HCT116 (cell line): ENCODE measurements around the gene CDHR3. TPM values are rescaled to one million over a fixed set of nuclear protein-coding genes. Genes with fewer than 3 reads are reported as not detected.

Experiments
- ATAC-seq: fragments of 200-7000 bp; cut with Tn5 transposase; 2 replicates; pipeline ENCODE4 v1.9.1; 2020; ENCODE audit warnings: mild to moderate bottlenecking, moderate library complexity
- BruUV-seq: library from RNA; stranded (reverse); fragments of 400-500 nt; replicated peaks from 2 replicates; lab custom pipeline; 2021; lab: Mats Ljungman, UMichigan
- CTCF ChIA-PET: fragments of 300-600 bp; sonication (Branson Sonifier 250); formaldehyde crosslinking; loops from one replicate; lab custom pipeline; 2021; ENCODE audit warnings: antibody characterized with exemption; lab: Charles Lee
- POLR2A ChIA-PET: fragments of 300-600, 350-600 bp; sonication (Branson Sonifier 250); formaldehyde crosslinking; loops from one replicate; lab custom pipeline; 2021; ENCODE audit warnings: antibody characterized with exemption; lab: Charles Lee
- RAD21 ChIA-PET, 2 experiments: fragments of 300-600 bp; sonication (Branson Sonifier 250); formaldehyde crosslinking; loops; one replicate each; lab custom pipeline; 2023; ENCODE audit warnings: low total read pairs in 2 of 2; ENCODE audit not compliant: uncharacterized antibody in 2 of 2, unreplicated experiment in 2 of 2, low non-redundant PET in 1 of 2; lab: Charles Lee
- DNase-seq: peaks from one replicate; pipeline ENCODE4 v3.0.0-alpha.2; 2010; ENCODE audit warnings: low read depth, low spot score
- H2AFZ ChIP-seq: fragments of 200-600 bp; shearing (Covaris generic), sonication (generic); 2 replicates; pipeline ENCODE4 v1.6.1; 2017; ENCODE audit warnings: low read depth, mixed run types, mixed read lengths, antibody characterized with exemption, low read length; ENCODE audit not compliant: poor library complexity, severe bottlenecking
- H3K27ac ChIP-seq: 2 replicates; pipeline ENCODE4 v1.5.1; 2012; ENCODE audit warnings: low read depth, low read length
- H3K27me3 ChIP-seq: fragments of 200-600 bp; sonication (generic); 2 replicates; pipeline ENCODE4 v1.6.1; 2016; ENCODE audit warnings: mixed run types, low read length, mixed read lengths; ENCODE audit not compliant: insufficient read depth
- H3K36me3 ChIP-seq, 2 experiments: fragments of 200-500 bp in 1 of 2; fragments of 200-600 bp in 1 of 2; sonication (Bioruptor generic) in 1 of 2; sonication (generic) in 1 of 2; 2 replicates each; pipeline versions ENCODE4 v1.5.1 to v1.6.1; 2014 to 2016; ENCODE audit warnings: low read length in 2 of 2, inconsistent platforms in 1 of 2, mixed read lengths in 1 of 2, mixed run types in 1 of 2; ENCODE audit not compliant: insufficient read depth in 2 of 2, control insufficient read depth in 1 of 2
- H3K4me1 ChIP-seq, 2 experiments: fragments of 200-600 bp in 1 of 2; sonication (generic) in 1 of 2; 2 replicates each; pipeline versions ENCODE4 v1.5.1 to v1.6.1; 2012 to 2017; ENCODE audit warnings: low read length in 2 of 2, inconsistent platforms in 1 of 2, mild to moderate bottlenecking in 1 of 2, mixed read lengths in 1 of 2, mixed run types in 1 of 2, moderate library complexity in 1 of 2; ENCODE audit not compliant: insufficient read depth in 2 of 2, control insufficient read depth in 1 of 2
- H3K4me2 ChIP-seq: fragments of 200-600 bp; sonication (generic); 2 replicates; pipeline ENCODE4 v1.6.1; 2017; ENCODE audit warnings: mixed run types, low read length, mixed read lengths
- H3K4me3 ChIP-seq, 2 experiments: fragments of 200-600 bp in 1 of 2; sonication (generic) in 1 of 2; replicated peaks in 1 of 2; 2 replicates each; pipeline ENCODE4 v1.5.1; 2011 to 2016; ENCODE audit warnings: low read length in 2 of 2, control low read depth in 1 of 2, low read depth in 1 of 2, mild to moderate bottlenecking in 1 of 2, mixed read lengths in 1 of 2, mixed run types in 1 of 2
- H3K79me2 ChIP-seq: fragments of 200-600 bp; sonication (generic); 2 replicates; pipeline ENCODE4 v1.6.1; 2017; ENCODE audit warnings: mild to moderate bottlenecking, mixed run types, low read length, moderate library complexity, mixed read lengths; ENCODE audit not compliant: insufficient read depth
- H3K9ac ChIP-seq: fragments of 200-600 bp; sonication (generic); 2 replicates; pipeline ENCODE4 v1.6.1; 2016; ENCODE audit warnings: low read length, mixed read lengths
- H3K9me2 ChIP-seq: fragments of 200-600 bp; sonication (generic), shearing (Covaris generic); 2 replicates; pipeline ENCODE4 v1.6.1; 2017; ENCODE audit warnings: mixed run types, mild to moderate bottlenecking, moderate library complexity; ENCODE audit not compliant: insufficient read depth
- H3K9me3 ChIP-seq, 2 experiments: fragments of 200-500 bp in 1 of 2; fragments of 200-600 bp in 1 of 2; sonication (Bioruptor generic) in 1 of 2; sonication (generic) in 1 of 2; 2 replicates each; pipeline ENCODE4 v1.6.1; 2014 to 2017; ENCODE audit warnings: low read length in 2 of 2, mixed read lengths in 2 of 2, inconsistent platforms in 1 of 2, low read depth in 1 of 2, mild to moderate bottlenecking in 1 of 2, mixed run types in 1 of 2, moderate library complexity in 1 of 2; ENCODE audit not compliant: control insufficient read depth in 1 of 2, insufficient read depth in 1 of 2
- H4K20me1 ChIP-seq: fragments of 200-600 bp; sonication (generic), shearing (Covaris generic); 2 replicates; pipeline ENCODE4 v1.6.1; 2017; ENCODE audit warnings: mixed run types, mild to moderate bottlenecking, moderate library complexity; ENCODE audit not compliant: insufficient read depth
- CBX3 ChIP-seq: IDR thresholded peaks from 2 replicates; pipeline ENCODE4 v1.6.1; 2012; ENCODE audit warnings: low read depth
- CEBPB ChIP-seq: IDR thresholded peaks from 2 replicates; pipeline ENCODE4 v1.6.1; 2012; ENCODE audit warnings: low read depth
- CTCF ChIP-seq, 3 experiments: fragments of 200-600 bp in 1 of 3; sonication (generic) in 1 of 3; IDR thresholded peaks in 2 of 3; conservative IDR thresholded peaks in 1 of 3; 2 replicates each; pipeline ENCODE4 v1.5.1; 2012 to 2017; ENCODE audit warnings: low read depth in 2 of 3, low read length in 2 of 3, antibody characterized with exemption in 1 of 3, borderline replicate concordance in 1 of 3, control low read depth in 1 of 3, mild to moderate bottlenecking in 1 of 3, mixed read lengths in 1 of 3, mixed run types in 1 of 3, moderate library complexity in 1 of 3; ENCODE audit not compliant: insufficient read depth in 1 of 3
- EZH2phosphoT487 ChIP-seq: fragments of 200-600 bp; IDR thresholded peaks from 2 replicates; pipeline ENCODE4 v1.6.1; 2018; ENCODE audit warnings: antibody characterized with exemption, borderline replicate concordance
- JUND ChIP-seq: IDR thresholded peaks from 2 replicates; pipeline ENCODE4 v1.6.1; 2012
- POLR2AphosphoS5 ChIP-seq: IDR thresholded peaks from 2 replicates; pipeline ENCODE4 v1.6.1; 2011; ENCODE audit warnings: mild to moderate bottlenecking, low read depth, low read length, moderate library complexity
- RAD21 ChIP-seq: IDR thresholded peaks from 2 replicates; pipeline ENCODE4 v1.6.1; 2012; ENCODE audit warnings: low read depth, mild to moderate bottlenecking
- REST ChIP-seq: IDR thresholded peaks from 2 replicates; pipeline ENCODE4 v1.6.1; 2012; ENCODE audit warnings: low read depth
- SP1 ChIP-seq: IDR thresholded peaks from 2 replicates; pipeline ENCODE4 v1.6.1; 2012; ENCODE audit warnings: low read depth
- TCF7L2 ChIP-seq: IDR thresholded peaks from 2 replicates; pipeline ENCODE4 v1.7.0; 2011; ENCODE audit warnings: borderline replicate concordance, inconsistent platforms; ENCODE audit not compliant: insufficient read depth, insufficient read length; ENCODE audit errors: extremely low read depth
- YY1 ChIP-seq: IDR thresholded peaks from 2 replicates; pipeline ENCODE4 v1.6.1; 2011; ENCODE audit warnings: low read length, low read depth, moderate library complexity, mild to moderate bottlenecking; ENCODE audit not compliant: insufficient replicate concordance; ENCODE audit errors: extremely low read depth
- ZBTB33 ChIP-seq: IDR thresholded peaks from 2 replicates; pipeline ENCODE4 v1.6.1; 2011; ENCODE audit warnings: mild to moderate bottlenecking, low read length, moderate library complexity; ENCODE audit not compliant: insufficient replicate concordance; ENCODE audit errors: extremely low read depth
- intact Hi-C: fragments of 100-400 bp; cut with micrococcal nuclease; formaldehyde crosslinking; loops from 2 replicates; pipeline ENCODE4 v1.10.0; 2022
- total RNA-seq: library from RNA; stranded (reverse); gene quantifications from one replicate; pipeline ENCODE4 v1.2.1, GENCODE V29; 2021; ENCODE audit not compliant: unreplicated experiment

The CDHR3 gene
- total RNA-seq, 1 experiment from 2014 or later = 5.5 TPM

GRCh38 chr7:106045139-106045538 lies 82.1 kb downstream of the CDHR3 start:
- DNase-seq = no peak
- Histone ChIP-seq H3K4me1 (peaks cover 0 to 12% of the 10 kb centered on the region in 2 experiments; a peak in 2 of 4 replicates), H3K9me3 (no peaks in the 10 kb centered on the region), H3K36me3 (no peaks in the 10 kb centered on the region), H3K9me2 (no peaks in the 10 kb centered on the region), H3K27me3 (no peaks in the 10 kb centered on the region), H3K79me2 (no peaks in the 10 kb centered on the region), H3K4me3 (no peak overlapping the region), H3K4me2 (no peak overlapping the region), H3K27ac (no peak overlapping the region), H2AFZ (no peak overlapping the region), H4K20me1 (no peaks in the 10 kb centered on the region), H3K9ac (no peak overlapping the region)
- intact Hi-C loops = loop anchor here (10.0 kb wide), 1 partner anchor 460 kb away; the partner anchor contains the start of gene EFCAB10
- RAD21 ChIA-PET = no interaction called here
- no peak for ATAC-seq
- CTCF ChIA-PET = interaction anchor here (2.9 kb wide), 1 partner anchor 109 kb away, joined by 11 read pairs; no protein-coding TSS in a partner anchor
- BruUV-seq = no TSS peak
- no peak for TF ChIP-seq REST
- TF ChIP-seq POLR2AphosphoS5 = no peak
- TF ChIP-seq ZBTB33 = no peak
- no peak for TF ChIP-seq EZH2phosphoT487
- no peak for TF ChIP-seq TCF7L2
- TF ChIP-seq RAD21 = no peak
- TF ChIP-seq YY1 = no peak
- TF ChIP-seq CBX3 = no peak
- TF ChIP-seq JUND = no peak
- no peak for TF ChIP-seq CEBPB
- no peak for TF ChIP-seq CTCF (IDR thresholded peaks at IDR 0.05 in 2 of 3, conservative IDR thresholded peaks at IDR 0.05 in 1 of 3; ENCODE audit: borderline replicate concordance in 1 of 3, insufficient read depth in 1 of 3, low read depth in 2 of 3, low read length in 2 of 3)
- TF ChIP-seq SP1 = no peak
- TF ChIP-seq, all 23 proteins: peak for 0
- POLR2A ChIA-PET = no interaction called here
